ENCODE data around the gene PURB.
"Not testable (repeated sequence)": the region's sequence is repeated elsewhere in the genome, so short reads cannot be mapped to it uniquely, and the experiment has no call there.

Gene PURB

DNA sequence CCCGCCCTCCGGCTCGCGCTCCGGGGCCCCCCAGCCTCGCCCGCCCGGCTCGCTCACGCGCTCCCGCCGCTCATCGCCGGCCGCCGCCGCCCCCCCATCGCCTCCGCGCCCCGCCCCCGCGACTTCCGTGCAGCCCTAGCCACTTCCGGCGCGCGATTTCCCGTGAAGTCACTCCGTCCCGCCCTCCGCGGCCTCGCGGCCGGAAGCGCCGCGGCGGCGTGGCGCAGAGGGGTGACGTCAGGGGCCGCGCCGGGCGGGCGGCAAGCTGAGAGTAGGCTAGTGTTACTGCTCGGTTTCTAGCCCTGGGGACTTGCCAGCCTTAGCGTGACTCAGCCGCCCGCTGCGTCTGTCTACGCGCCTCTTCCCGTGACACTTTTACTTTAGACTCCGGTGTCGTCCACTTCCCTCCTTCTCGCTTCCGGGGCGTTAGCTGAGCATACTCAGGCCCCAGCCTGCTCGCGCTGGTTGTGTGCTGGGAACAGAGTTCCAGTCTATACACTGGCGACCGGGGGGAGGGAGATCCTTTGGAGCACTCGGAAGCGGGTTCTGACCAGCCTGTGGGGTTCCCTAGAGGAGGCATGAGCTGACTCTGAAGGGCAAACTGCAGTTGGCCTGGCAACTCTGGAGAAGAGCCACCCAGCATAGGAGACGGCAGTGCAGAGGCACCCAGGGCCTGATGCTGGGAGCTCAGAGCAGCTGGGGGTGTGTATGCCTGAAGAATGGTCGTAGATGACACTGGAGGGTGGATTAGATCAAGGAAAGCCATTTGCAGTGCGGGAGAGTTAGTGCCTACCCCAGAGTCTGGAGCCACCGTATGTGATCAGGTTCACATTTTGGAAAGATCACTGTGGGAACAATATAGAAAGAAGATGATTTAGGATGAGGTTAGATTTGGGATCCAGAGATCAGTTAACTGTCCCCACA lies at the start of gene PURB:
PURB (minus strand) TSS at position 137 of the 924 bp plus-strand sequence. CDS start 182 bp downstream, outside the sequence.
- peak; percentile 92 to 94 for DNase-seq (ENCODE audit: low read depth in 2 of 2)

DNA sequence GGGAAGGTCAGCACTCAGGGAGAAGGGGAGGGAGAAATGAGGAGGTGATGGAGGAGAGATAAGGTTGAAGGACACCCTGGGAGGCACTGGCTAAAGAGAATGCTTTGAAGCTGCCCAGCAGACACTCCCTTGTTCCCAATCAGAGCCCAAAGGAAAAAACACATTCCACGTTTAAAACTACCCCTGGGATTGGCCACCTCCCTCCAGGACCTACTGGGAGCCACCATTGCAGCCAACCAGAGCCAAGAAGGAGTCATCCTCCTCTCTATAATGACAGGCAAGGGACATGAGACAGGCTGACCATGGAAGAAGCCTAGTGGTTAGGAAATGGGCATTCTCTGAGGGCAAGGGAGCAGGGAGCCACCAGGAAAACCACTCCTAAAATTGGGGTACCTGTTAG lies 49.7 kb upstream of the PURB start:
- DNase-seq (ENCODE audit: low read depth in 2 of 2), result no peak

DNA sequence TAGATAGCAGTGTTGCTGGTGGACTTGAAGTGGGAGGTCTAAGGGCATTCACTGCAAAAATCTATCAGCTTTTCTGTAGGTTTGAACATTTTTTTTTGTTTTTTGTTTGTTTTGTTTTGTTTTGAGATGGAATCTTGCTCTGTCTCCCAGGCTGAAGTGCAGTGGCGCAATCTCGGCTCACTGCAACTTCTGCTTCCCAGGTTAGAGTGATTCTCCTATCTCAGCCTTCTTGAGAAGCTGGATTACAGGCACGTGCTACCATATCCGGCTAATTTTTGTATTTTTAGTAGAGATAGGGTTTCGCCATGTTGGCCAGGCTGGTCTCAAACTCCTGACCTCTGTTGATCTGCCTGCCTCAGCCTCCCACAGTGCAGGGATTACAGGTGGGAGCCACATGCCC lies 49.2 kb upstream of the PURB start:
- DNase-seq (ENCODE audit: low read depth in 2 of 2), result not testable (repeated sequence)

DNA sequence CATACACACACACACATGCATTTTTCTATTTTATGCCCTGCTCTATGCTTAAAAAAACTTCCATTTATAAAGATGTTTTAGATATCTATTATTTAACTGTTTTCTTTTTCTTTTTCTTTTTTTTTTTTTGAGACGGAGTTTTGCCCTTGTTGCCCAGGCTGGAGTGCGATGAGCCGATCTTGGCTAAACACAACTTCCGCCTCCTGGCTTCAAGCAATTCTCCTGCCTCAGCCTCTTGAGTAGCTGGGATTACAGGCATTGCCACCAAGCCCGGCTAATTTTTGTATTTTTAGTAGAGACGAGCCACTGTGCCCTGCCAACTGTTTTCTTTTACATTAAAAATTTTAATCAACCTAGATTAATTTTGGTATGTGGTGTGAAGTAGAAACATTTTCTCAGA lies 45.6 kb upstream of the PURB start:
- no peak for DNase-seq (ENCODE audit: low read depth in 2 of 2)

DNA sequence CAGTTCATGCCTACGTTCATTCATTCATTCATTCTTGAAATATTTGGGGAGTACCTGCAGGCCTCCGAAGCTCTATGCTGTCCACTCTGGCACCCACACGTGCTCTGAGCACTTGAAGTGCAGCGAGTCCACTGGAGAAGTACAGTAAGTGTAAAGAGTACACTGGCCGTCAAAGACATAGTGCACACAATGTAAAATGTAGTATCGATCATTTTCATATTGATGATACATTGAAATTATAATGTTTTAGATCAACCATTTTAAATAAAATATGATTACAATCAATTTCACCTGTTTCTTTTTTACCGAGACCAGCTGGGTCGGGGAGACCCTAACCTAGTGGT lies 37.0 kb upstream of the PURB start:
- DNase-seq (ENCODE audit: low read depth in 2 of 2), result no peak

DNA sequence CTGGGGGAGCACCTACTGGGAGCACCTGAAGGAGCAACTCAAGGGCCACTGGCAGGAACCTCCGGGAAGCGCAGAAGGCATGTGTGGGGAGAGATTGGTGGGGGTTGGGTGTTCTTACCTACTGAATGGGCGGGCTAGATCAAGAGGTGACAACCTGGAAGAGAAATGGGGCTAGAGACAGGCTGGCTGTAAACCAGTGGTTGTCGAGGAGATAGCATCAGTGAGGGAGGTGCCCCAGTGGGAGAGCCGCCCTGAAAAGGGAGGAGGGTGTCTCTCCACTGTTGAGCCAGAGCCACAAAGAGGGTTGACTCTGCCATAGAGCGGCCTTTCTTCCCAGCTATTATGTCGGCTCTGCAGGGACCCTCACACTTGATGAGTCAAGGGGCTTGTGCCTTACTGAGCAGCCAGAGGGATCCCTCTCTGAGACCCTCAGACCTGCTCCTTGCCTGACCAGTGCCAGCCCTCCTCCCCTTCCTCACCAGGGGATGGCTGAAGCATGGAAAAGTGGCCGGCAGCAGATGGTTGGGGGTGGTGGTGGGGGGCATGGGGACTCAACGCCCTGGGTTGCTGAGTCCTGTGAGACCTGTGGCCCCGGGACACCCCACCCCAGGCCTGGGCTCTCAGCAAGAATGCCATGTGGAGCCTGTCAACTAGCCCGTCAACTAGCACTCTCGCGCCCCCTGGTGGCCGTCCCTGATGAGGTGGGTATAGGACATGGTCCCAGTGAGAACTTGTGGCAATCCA lies 36.4 kb upstream of the PURB start:
- peak; percentile 93 to 95 for DNase-seq (ENCODE audit: low read depth in 2 of 2)

DNA sequence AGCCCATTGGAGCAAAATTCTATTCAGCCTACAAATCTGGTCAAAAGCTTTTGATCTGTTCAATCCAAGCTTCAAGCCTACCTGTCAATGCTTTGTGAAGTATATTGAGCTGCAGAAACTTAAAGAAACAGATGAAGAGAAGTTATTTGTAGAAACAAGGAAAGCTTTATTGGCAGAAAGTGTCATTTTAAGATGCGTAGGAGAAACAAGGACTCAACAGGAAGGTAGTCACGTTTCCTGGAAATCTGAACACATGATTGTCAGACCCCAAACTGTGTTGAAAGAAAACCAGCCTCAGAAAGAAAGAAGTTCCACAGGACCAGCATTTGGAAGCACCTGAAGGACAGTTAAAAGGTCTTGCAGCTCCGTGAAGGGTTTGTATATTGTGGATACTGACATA lies 34.8 kb upstream of the PURB start:
- DNase-seq (ENCODE audit: low read depth in 2 of 2), result no peak

DNA sequence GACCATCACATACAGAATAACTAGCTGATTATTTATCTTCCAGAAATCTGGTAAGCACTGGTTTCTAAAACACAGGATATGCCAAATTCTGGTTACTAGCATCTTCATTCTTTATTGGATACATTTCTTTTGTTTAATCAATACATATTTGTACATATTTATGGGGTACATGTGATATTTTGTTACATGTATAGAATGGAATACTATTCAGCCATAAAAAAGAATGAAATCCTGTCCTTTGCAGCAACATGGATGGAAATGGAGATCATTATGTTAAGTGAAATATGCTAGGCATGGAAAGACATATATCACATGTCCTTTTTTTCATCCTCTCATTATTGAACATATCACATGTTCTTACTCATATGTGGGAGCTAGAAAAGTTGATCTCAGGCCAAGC lies 32.7 kb upstream of the PURB start:
- no peak for DNase-seq (ENCODE audit: low read depth in 2 of 2)

DNA sequence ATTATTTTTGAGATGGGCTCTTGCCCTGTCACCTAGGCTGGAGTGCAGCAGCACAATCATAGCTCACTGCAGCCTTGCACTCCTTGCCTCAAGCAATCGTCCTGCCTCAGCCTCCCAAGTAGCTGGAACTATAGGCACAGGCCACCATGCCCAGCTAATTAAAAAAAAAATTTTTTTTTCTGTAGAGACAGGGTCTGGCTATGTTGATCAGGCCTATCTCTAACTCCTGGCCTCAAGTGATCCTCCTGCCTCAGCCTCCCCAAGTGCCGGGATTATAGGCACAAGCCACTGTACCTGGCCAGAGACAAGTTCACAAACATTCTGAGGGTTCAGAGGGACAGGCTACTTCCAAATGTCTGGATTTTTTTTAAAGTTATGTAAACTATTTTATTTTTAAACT lies 32.1 kb upstream of the PURB start:
- no peak for DNase-seq (ENCODE audit: low read depth in 2 of 2)

DNA sequence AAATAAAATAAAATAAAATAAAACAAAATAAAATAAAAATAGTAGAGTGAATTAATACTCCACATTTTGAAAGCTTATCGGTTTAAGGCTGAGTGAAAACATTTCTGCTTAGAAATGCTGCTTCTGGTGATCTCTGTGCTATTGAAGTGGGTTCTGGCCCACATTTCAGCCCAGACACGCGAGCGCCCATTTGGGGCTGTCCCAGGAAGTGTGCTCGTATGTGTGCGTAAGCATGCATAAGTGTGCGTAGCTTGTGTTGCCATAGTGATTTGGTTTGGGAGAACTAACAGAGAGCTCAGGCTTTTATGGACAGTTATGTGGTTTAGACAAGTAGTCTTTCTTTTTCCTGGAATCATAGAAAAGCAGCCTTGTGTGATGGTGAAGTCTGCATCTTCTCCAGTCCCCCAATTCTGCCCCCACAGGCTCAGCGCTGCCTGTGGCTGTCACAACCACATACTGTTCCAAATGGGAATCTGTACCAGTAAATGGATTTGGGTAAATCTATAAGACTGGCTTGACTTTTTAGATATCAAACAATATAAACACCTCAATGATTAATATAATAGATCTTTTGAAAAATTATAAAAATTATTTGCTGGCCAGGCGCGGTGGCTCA lies 29.8 kb upstream of the PURB start:
- DNase-seq (ENCODE audit: low read depth in 2 of 2), result peak; percentile 55 to 62

DNA sequence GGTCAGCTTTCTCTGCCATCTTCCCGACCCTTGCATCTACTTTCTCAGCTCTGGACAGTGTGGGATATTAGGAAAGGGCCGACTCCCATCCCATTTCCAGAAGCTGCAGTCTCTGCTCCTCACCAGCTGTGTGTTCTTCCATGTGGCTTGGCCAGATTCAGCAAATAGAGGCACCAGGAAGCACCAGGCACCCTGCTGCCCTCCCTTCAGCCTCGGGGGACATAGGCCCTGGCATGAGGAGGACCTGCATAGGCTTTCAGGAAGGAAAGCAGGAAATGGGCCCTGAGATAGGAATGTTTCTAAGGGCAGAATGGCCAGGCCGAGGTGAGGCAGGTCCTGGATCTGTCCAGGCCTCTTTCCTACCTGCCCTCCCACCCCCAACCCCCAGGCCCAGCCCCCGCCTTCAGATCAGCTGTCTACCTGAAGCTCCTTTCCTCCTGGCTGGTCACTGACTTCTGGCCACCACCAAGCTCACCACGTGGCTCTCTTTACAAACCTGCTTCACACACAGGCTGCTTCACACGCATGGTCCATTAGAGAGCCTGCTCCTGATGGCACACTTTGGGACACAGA lies 27.5 kb upstream of the PURB start:
- DNase-seq (ENCODE audit: low read depth in 2 of 2), result no peak

DNA sequence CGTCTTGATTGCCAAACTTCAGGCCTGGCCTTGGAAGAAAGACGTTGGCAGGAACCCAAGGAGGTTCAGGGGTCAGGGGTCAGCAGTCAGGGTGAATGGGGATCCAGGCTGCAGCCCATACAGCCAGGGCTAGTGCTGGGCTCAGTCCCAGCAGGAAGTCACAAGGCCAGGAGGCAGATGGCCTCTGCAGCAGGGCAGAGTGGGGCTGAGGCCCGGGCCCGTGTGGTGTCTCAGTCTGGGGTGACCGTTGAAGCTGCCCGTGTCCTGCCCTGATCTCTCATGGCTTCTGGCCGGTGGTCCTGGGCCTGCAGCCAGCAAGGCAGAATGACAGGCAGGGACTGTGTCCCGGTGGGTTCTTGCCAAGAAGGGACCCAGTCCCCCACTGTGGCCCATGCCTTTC lies 26.6 kb upstream of the PURB start:
- no peak for DNase-seq (ENCODE audit: low read depth in 2 of 2)

DNA sequence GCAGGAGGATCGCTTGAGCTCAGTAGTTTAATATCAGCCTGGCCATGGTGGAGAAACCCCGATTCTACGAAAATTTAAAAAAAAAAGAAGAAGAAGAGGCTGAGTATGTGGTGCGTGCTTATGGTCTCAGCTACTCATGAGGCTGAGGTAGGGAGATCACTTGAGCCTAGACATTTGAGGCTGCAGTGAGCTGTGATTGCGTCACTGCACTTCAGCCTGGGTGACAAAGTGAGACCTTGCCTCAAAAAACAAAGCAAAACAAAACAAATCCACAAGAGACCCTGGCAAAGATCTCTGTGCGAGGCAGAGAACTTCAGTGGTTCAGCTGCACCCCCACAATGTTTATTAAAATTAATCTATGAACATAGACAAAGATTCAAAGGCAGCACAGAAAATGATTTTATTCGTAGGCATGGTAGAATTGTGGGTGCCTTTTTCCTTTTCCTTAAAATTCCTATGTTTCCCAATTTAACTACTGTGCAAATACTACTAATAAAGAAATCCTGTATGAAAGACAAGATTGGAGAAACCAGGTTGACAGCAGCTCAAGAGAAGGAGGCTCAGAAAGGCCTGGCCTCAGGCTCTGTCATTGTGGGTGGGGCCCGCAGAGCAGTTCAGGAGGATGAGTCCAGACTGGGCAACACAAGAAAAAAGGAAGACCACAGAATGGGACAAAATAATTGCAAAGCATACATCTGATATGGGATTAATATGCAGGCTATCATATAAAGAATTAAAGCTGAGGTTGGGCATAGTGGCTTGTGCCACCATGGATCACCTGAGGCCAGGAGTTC lies 24.5 kb upstream of the PURB start:
- DNase-seq (ENCODE audit: low read depth in 2 of 2), result no peak

DNA sequence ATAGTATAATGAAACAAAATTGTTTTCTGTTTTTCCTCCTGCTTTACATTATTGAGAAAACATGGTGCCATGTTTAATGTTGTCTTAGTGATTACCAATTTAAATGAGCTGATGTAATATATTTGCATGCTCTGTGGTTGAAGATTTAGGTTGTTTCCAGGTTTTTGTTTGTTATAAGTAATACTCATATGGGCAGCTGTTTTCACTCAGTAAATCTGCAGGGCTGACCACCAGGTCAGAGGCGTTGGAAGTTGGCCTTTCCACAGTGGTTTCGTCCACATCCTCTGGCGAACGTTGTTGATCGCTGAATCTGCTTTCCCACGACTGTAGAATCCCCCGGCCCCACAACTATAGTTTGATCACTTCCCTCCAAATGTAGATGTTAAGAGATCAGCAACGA lies 21.6 kb upstream of the PURB start:
- no peak for DNase-seq (ENCODE audit: low read depth in 2 of 2)

DNA sequence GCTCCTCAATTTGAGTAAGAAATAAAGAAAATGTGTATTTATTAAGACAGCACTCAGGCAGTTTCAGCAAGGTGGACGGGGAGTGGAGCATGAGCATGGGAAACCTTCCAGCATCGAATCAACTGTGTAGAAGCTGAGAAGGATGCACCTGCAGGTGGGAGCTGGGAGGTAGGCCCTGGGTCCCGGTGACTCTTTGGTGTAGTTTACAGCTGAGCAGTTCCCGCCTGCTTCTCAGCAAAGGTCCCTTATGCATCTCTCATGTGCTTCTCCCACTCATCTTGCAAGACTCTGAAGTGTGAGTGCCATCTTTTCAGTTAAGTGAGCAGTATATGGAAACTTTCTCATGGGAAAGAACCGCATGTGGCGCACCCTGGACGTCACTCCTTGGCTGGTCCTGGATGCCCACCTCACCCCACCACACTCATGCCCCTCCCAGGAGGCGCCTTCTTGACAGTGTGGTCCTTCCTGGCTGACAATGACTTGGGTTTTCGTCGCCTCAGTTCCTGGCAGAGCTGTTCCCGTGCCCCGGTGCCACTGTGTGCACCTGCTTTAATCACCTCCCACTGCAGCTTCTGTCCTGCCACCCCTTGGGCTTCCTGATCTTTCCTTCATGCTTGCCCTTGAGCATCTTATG lies 19.8 kb upstream of the PURB start:
- DNase-seq (ENCODE audit: low read depth in 2 of 2), result no peak

DNA sequence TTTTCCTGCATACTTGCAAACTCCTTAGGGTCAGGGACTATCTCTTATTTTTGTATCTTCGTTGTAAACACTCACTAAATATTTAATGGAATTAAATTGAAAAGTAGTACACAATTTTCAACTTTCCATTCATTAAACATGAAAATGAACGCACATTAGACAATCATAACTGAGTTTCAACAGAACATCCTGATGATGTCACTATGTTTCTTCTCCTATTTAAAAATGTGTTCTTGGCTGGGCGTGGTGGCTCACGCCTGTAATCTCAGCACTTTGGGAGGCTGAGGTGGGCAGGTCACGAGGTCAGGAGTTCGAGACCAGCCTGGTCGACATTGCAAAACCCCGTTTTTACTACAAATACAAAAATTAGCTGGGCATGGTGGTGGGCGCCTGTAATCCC lies 14.1 kb upstream of the PURB start:
- no peak for DNase-seq (ENCODE audit: low read depth in 2 of 2)

DNA sequence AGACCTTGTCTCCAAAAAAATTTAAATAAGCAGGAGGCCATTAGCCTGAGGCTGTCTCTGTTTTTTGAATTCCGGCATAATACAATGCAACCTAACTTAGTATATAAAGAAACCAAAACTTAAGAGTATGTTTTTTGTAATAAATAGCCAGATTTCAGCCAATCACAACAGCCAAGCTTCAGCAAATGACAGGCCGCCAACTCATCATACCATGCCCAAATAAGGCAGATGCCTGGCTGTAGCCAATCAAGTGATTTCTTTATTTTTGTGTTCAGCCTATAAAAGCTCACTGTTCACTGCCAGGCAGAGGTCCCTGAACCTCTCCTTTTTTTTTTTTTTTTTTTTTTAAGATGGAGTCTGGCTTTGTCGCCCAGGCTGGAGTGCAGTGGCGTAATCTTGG lies 12.7 kb upstream of the PURB start:
- no peak for DNase-seq (ENCODE audit: low read depth in 2 of 2)

DNA sequence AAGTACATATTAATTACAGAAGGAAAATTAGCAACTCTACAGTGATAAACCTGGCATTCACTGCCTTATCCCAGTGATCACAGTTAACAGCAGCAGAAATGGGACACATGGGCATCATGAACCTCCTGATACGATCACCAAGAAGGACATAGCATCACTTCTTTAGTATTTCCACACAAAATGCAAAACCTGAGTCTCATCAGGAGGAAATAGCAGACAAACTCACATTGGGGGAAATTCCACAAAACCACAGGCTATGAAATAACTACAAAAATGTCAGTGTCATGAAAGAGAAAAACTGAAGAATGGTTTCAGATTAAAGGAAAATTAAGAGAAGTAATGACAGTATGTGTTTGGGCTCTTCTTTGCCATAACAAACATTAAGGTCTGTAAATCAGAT lies 12.0 kb upstream of the PURB start:
- no peak for DNase-seq (ENCODE audit: low read depth in 2 of 2)

DNA sequence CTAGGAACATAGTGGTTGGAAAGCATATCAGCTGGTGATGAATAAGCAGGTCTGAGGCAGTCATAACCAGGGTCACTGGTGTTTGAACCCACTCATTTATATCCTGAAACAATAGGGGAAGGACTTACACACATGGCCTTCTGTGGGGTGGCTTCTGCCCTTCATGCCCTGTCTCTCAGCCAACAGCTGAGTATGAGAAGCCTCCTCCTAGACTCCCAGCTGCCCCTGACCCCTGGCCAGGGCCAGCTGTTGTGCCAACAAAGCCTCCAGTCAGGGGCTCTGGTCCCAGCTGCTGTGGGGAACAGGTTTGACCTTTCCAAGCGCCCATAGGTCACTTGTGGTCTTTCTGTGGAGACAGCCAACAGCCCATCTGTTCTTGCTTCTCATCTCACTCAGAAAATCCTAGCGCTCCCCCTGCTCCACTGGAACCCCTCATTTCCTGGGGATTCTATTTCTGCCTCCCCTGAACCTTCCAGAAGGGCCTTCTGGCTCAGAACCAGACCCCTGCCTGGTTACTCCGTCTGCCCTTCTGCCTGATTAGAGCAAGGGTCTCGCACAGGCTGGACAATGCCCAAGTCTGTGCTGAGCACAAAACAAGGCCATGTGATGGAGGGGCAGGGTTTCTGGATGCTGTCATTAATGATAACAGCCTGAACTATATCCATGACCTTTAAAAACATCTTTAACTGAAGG lies 9.7 kb upstream of the PURB start:
- DNase-seq (ENCODE audit: low read depth in 2 of 2), result no peak

DNA sequence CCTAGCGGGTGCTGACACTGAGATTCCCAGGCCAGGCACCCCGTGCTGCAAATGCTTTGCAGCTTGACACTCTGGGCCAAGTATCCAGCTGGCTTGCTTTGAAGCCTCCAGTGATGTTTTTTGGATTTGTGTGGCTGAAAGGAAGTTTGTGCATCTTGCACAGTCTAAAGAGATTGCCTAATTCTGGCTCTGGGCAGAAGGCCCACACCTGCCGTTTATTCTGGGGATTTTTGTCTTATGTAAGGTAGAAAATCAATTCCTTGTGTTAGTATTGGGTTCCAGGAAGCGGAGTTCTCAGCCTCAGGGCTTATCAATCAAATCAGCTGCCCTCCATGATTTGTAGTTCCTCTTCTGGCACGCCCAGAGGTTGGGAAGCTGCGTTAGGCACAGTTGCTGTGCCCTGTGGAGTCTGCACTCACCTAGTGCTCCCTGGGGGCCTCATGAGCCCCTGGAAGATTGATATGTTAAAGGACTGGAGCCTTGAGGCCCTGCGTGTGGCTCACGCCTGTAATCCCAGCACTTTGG lies 8.4 kb upstream of the PURB start:
- no peak for DNase-seq (ENCODE audit: low read depth in 2 of 2)
